Left ventricle myocardium inferior (tissue), 1 donor: ENCODE measurements around the gene KCNK16. TPM values are rescaled to one million over a fixed set of nuclear protein-coding genes. Genes with fewer than 3 reads are reported as not detected.

Experiments
- DNase-seq: peaks from one replicate; pipeline ENCODE4 v3.0.0-alpha.2; 2020
- H3K27ac ChIP-seq: fragments of 200-600 bp; replicated peaks from 2 replicates; pipeline ENCODE4 v1.8.0; 2021
- H3K27me3 ChIP-seq: fragments of 200-600 bp; 2 replicates; pipeline ENCODE4 v1.8.0; 2021; ENCODE audit warnings: low read depth
- H3K36me3 ChIP-seq: fragments of 200-600 bp; 2 replicates; pipeline ENCODE4 v1.8.0; 2021
- H3K4me1 ChIP-seq: fragments of 200-600 bp; 2 replicates; pipeline ENCODE4 v1.8.0; 2021
- H3K4me3 ChIP-seq: fragments of 200-600 bp; 2 replicates; pipeline ENCODE4 v1.8.0; 2021; ENCODE audit warnings: mild to moderate bottlenecking, moderate library complexity
- H3K9me3 ChIP-seq: fragments of 200-600 bp; replicated peaks from 2 replicates; pipeline ENCODE4 v1.8.0; 2021
- intact Hi-C: fragments of 100-400 bp; cut with micrococcal nuclease; formaldehyde crosslinking; loops from one replicate; pipeline ENCODE4 v1.11.0; 2022
- total RNA-seq: library from RNA; stranded (reverse); fragmentation: NEBNext Ultra II Directional; extraction: Animal tissue kit (Norgen Biotek cat#: 25700); gene quantifications from one replicate; pipeline ENCODE4 v1.2.1, GENCODE V29; 2021
- TF ChIP-seq, protein P1 (sequence below): fragments of 200-600 bp; IDR thresholded peaks from 2 replicates; pipeline ENCODE4 v1.8.0; 2021; ENCODE audit warnings: antibody characterized with exemption, mild to moderate bottlenecking, borderline replicate concordance
- donor health status: DM: no; HTN: yes; CAD: no; lungs with severe emphysema.

Gene KCNK16
- total RNA-seq, 1 donor from 2014 or later, result not detected

DNA sequence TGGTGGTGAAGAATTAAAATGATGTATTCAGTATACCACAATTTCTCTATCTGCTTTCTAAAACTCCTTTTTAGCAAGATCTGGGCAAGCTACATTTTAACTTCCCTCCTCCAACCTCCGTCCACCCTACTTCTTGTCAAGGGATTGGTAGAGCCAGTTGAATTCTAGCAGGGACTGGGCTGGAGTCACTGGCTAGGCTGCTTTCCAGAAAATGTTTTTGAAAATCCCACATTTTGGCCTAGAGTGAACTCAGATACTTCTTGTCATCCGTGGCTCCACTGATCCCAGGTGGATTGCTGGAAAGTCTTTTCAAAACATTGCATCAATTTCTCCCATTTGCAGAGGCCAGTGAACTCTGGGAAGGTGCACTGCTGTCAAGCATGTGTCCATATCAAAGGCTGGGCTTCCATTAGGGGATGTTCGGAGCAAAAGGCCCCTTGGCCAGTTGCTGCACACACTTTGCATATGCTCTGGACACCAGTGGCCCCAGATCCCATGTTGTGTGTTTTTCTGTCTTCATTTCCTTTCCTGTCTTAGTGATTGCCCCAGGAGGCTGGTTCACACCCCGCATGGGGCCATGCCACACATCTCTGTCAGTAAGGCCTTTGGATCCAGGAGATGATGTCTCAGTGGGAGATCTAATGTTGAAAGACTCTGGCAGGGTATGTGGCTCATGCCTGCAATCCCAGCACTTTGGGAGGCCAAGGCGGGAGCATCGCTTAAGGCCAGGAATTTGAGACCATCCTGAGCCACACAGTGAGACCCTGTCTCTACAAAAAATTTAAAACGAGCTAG, 11.3 kb upstream of the KCNK16 start:
- TF ChIP-seq, protein P1, sequence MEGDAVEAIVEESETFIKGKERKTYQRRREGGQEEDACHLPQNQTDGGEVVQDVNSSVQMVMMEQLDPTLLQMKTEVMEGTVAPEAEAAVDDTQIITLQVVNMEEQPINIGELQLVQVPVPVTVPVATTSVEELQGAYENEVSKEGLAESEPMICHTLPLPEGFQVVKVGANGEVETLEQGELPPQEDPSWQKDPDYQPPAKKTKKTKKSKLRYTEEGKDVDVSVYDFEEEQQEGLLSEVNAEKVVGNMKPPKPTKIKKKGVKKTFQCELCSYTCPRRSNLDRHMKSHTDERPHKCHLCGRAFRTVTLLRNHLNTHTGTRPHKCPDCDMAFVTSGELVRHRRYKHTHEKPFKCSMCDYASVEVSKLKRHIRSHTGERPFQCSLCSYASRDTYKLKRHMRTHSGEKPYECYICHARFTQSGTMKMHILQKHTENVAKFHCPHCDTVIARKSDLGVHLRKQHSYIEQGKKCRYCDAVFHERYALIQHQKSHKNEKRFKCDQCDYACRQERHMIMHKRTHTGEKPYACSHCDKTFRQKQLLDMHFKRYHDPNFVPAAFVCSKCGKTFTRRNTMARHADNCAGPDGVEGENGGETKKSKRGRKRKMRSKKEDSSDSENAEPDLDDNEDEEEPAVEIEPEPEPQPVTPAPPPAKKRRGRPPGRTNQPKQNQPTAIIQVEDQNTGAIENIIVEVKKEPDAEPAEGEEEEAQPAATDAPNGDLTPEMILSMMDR, result no peak
- no peak for DNase-seq
- no peaks in the 10 kb centered on the region for H3K9me3 ChIP-seq
- H3K27ac ChIP-seq, result no peak overlapping the region
- intact Hi-C loops, result no loop called here
- H3K4me3 ChIP-seq, result no peak overlapping the region
- H3K27me3 ChIP-seq, result peaks cover 57% of the 10 kb centered on the region
- H3K36me3 ChIP-seq, result no peaks in the 10 kb centered on the region
- H3K4me1 ChIP-seq, result no peaks in the 10 kb centered on the region

DNA sequence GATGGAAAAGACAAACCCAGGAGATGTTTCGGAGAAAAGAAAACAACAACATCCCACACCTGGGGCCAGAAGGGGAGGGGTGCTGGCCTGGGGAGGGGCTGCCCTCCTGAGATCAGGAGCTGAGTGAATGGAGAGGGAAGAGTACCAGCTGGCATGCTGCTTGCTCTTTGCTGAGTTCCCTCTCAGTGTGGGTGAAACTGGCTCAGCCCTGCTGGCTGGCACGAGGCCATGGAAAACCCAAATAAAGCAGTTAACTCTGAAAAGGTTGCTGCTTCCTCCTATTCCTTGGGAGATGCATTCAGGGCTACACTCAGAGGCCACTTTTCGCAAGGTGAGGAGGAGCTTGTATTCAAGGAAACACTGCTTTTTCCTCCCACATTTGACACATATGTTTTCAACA, 8.0 kb upstream of the KCNK16 start:
- Histone ChIP-seq H3K36me3 (no peaks in the 10 kb centered on the region), H3K27me3 (peaks cover 76% of the 10 kb centered on the region), H3K9me3 (no peaks in the 10 kb centered on the region), H3K4me3 (no peak overlapping the region), H3K4me1 (no peaks in the 10 kb centered on the region), H3K27ac (no peak overlapping the region)
- intact Hi-C loops, result no loop called here
- TF ChIP-seq, protein P1, result no peak
- peak; percentile 48 for DNase-seq

DNA sequence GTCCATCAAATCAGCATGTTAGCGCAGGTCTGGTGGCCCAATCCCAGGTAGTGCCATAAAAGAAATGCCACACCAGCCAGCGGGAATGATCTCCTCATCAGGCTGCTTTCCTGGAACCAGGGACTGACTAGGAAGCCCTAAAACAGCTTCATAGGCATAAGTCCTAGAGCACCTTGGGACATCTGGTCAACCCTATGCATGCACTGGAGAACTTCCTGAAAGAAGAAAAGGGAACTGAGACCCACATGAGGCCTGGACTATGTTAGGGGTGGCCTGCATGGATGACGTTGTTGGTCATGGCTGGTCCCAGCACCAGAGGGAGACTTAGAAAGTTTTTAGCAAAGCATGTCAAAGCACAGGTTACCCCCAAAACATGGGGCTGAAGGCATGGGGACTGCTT, 7.6 kb upstream of the KCNK16 start:
- no peaks in the 10 kb centered on the region for H3K36me3 ChIP-seq
- TF ChIP-seq, protein P1, result no peak
- no peaks in the 10 kb centered on the region for H3K9me3 ChIP-seq
- no peaks in the 10 kb centered on the region for H3K4me1 ChIP-seq
- H3K27me3 ChIP-seq, result peaks cover 77% of the 10 kb centered on the region
- DNase-seq, result no peak
- H3K27ac ChIP-seq, result no peak overlapping the region
- no peak overlapping the region for H3K4me3 ChIP-seq
- intact Hi-C loops, result no loop called here

DNA sequence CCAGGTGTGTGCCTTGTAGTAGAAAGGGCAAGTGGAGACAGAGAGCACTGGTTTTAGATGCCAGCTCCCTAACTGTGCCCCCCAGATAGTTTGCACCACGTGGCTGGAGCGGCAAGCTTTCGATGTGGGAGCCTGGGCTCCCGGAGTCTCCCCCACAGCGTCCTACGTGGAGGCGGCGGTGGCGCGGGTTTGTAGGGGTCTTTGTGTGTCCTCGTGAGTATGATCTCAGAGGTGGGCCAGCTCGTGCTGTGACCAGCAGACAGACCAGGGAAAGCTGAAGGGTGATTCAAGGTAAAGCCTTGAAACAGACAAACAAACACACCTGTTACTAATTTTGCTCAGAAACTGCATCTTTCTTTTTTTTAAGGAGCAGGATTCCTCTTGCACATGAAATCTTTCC, 5.6 kb upstream of the KCNK16 start:
- no peaks in the 10 kb centered on the region for H3K4me1 ChIP-seq
- peaks cover 75% of the 10 kb centered on the region for H3K27me3 ChIP-seq
- H3K9me3 ChIP-seq, result no peaks in the 10 kb centered on the region
- no peak overlapping the region for H3K4me3 ChIP-seq
- TF ChIP-seq, protein P1, result no peak
- H3K27ac ChIP-seq, result no peak overlapping the region
- intact Hi-C loops, result no loop called here
- no peak for DNase-seq
- no peaks in the 10 kb centered on the region for H3K36me3 ChIP-seq

DNA sequence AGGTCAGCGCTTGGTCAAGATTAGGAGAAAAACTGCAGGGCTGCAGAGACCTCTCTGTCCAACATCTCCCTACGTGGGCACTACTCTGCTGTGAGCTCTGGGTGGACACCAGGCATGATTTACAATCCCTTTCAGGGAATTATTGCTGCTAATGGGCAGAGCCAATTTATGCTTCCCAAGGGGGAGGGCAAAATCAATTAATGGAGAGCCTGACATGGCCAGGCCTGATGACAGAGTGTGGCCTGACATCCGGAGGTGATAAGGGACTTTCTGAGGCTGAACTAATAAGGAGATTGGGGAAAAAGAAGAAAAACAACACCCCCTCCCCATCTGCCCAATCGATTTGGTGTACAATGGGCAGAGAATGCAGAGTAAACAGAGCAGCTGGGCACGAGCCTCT, 5.0 kb upstream of the KCNK16 start:
- Histone ChIP-seq H3K27me3 (peaks cover 76% of the 10 kb centered on the region), H3K27ac (no peak overlapping the region), H3K4me3 (no peak overlapping the region), H3K4me1 (no peaks in the 10 kb centered on the region), H3K9me3 (no peaks in the 10 kb centered on the region), H3K36me3 (no peaks in the 10 kb centered on the region)
- intact Hi-C loops, result no loop called here
- TF ChIP-seq, protein P1, result no peak
- DNase-seq, result no peak
